NOMO-1 treated with DMSO at 0.1 percent for 48 hours (cell line): Measurements from ENCODE around the gene RAB5B.
"Not testable (repeated sequence)": the region's sequence is repeated elsewhere in the genome, so short reads cannot be mapped to it uniquely, and the experiment has no call there.

Source experiments
- DNase-seq: peaks from one replicate; lab custom pipeline; 2025; ENCODE audit not compliant: unreplicated experiment; lab: John Stamatoyannopoulos, UW

RAB5B gene

GRCh38 chr12:55982319-55982936, 8.6 kb downstream of the RAB5B start:
- DNase-seq: no peak

- peak; percentile 49 for DNase-seq
Observed at GRCh38 chr12:55983232-55983842, 9.5 kb downstream of the RAB5B start.

- DNase-seq: no peak
Observed at GRCh38 chr12:55984861-55985260, 11.0 kb downstream of the RAB5B start.

GRCh38 chr12:55985341-55985740, 11.5 kb downstream of the RAB5B start:
- DNase-seq: no peak

GRCh38 chr12:55985976-55986375, 12.1 kb downstream of the RAB5B start:
- not testable (repeated sequence) for DNase-seq

GRCh38 chr12:55991110-55991509, 17.2 kb downstream of the RAB5B start:
- DNase-seq: no peak

GRCh38 chr12:55993230-55993853, 19.5 kb downstream of the RAB5B start:
- DNase-seq: no peak

GRCh38 chr12:55995366-55995765, 21.5 kb downstream of the RAB5B start:
- no peak for DNase-seq

- DNase-seq: peak; percentile 56
Observed at GRCh38 chr12:55996201-55996714, 22.4 kb downstream of the RAB5B start.

- DNase-seq: peak; percentile 96
Observed at GRCh38 chr12:55996715-55997534, 23.0 kb downstream of the RAB5B start, which contains the start of gene SUOX. Gene SUOX (plus strand): TSS chr12:55997276. CDS start chr12:56002222, 4,946 bp downstream.

- no peak for DNase-seq
Observed at GRCh38 chr12:55997535-55997859, 23.6 kb downstream of the RAB5B start.

- DNase-seq: not testable (repeated sequence)
Observed at GRCh38 chr12:55999522-55999921, 25.6 kb downstream of the RAB5B start.

- DNase-seq: not testable (repeated sequence)
Observed at GRCh38 chr12:55999999-56000540, 26.2 kb downstream of the RAB5B start.

- DNase-seq: no peak
Observed at GRCh38 chr12:56001487-56002100, 27.7 kb downstream of the RAB5B start.

GRCh38 chr12:56003376-56003775, 29.5 kb downstream of the RAB5B start:
- not testable (repeated sequence) for DNase-seq

- no peak for DNase-seq
Observed at GRCh38 chr12:56004211-56004610, 30.3 kb downstream of the RAB5B start.

- peak; percentile 11 for DNase-seq
Observed at GRCh38 chr12:56007564-56008559, 34.0 kb downstream of the RAB5B start.

- no peak for DNase-seq
Observed at GRCh38 chr12:56010111-56010570, 36.3 kb downstream of the RAB5B start.

- no peak for DNase-seq
Observed at GRCh38 chr12:56011509-56012090, 37.7 kb downstream of the RAB5B start.
